Measurements from ENCODE around the gene CDC27.
A peak's percentile ranks its signal among the peaks of the same experiment; 100 is the strongest.
"Not testable (repeated sequence)": the region's sequence is repeated elsewhere in the genome, so short reads cannot be mapped to it uniquely, and the experiment has no call there.

CDC27 gene, protein sequence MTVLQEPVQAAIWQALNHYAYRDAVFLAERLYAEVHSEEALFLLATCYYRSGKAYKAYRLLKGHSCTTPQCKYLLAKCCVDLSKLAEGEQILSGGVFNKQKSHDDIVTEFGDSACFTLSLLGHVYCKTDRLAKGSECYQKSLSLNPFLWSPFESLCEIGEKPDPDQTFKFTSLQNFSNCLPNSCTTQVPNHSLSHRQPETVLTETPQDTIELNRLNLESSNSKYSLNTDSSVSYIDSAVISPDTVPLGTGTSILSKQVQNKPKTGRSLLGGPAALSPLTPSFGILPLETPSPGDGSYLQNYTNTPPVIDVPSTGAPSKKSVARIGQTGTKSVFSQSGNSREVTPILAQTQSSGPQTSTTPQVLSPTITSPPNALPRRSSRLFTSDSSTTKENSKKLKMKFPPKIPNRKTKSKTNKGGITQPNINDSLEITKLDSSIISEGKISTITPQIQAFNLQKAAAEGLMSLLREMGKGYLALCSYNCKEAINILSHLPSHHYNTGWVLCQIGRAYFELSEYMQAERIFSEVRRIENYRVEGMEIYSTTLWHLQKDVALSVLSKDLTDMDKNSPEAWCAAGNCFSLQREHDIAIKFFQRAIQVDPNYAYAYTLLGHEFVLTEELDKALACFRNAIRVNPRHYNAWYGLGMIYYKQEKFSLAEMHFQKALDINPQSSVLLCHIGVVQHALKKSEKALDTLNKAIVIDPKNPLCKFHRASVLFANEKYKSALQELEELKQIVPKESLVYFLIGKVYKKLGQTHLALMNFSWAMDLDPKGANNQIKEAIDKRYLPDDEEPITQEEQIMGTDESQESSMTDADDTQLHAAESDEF

DNA sequence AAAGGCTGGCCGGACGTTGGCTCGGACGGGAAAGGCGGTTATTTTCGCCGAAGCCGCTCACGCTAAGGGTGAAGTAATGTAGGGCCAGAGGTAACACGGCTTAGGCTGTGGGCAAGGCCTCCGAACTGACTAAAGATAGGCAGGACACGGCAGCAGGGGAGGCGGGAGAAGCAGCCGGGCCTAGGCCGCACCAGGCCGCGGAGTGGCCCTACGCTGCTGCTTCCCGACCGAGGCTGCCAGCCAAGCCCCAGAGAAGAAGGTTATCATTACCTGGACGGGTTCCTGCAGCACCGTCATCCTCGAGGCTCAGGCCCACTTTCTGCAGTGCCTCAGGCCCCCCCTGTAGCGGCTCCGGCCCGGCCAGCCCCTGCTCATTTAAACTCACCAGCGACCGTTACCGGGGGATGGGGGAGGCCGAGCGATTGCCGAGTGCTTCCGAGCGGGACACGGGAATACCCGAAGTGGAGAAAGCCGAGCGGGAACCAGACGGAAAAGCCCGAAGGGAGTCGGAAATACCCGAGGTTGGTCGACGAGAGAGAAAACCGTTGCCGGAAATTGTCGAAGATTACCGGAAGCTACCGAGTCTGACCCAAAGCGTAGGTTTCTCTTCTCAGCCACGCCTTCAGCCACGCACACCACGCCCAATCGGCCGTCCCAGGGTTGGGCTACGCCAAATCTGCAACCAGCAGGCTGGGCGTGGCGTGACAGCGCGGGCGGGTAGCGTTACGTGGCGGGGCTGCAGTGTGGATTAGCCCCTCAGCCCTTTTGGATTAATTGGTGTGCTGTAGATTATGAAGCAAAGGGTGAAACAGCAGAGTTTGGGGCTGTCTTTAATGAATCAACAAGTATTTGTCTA, at the start of gene CDC27:
Gene CDC27 (minus strand): TSS at position 420 of the 856 bp plus-strand sequence. CDS start 123 bp downstream, at position 297.
- peak; percentile 99 to 100 for DNase-seq (ENCODE audit: low read depth in 2 of 2)

DNA sequence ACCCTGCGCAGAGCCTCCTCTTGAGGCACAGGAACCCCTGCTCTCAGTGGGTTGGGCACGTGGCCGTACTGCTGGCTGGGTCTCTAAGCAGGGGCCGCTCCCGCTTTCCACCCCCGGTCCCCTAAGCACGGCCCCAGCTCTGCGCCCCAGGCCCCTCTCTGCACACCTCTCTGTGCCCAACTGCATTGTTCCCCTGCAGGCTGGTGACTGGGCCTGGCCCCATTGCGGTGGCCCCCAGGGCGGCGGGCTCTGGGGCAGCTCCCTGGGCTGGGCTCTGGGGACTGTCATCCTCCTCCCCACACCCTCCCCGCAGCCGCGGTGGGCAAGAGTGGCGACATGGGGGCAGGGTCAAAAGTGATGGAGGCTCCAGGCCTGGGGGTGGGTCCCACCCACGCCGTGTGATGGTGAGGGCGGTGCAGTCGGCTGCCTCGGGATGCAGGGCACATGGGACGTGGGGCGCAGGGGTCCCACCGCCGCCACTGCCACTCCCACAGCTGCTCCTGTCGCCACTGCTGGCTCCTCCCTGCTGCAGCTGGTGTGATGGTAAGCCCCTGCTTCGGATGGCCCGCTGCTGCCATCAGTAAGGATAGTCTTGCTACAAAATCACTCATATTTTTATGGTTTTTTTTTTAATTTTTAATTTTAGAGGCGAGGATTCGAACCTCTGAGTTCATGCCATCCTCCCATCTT, 49.4 kb upstream of the CDC27 start:
- DNase-seq (ENCODE audit: low read depth in 2 of 2), result no peak

DNA sequence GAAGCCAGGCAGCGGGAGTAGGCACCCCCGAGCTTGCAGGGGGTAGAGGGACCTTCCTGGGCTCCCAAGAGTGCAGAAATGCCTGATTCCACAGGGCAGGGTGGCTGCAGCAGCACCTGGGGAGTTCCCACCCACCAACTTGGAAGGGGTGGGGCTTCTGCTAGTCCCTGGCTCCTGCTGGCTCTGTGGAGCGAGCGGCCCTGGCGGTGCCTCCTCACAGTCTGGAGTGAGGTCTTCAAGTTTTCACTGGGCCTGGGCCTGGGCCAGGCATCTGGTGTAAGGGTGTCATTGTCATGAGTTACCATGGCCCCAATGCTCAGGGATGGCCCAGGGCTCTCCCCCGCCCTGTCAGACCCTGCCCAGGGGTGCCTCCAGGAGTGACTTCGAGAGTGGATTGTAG, 48.7 kb upstream of the CDC27 start:
- no peak for DNase-seq (ENCODE audit: low read depth in 2 of 2)

DNA sequence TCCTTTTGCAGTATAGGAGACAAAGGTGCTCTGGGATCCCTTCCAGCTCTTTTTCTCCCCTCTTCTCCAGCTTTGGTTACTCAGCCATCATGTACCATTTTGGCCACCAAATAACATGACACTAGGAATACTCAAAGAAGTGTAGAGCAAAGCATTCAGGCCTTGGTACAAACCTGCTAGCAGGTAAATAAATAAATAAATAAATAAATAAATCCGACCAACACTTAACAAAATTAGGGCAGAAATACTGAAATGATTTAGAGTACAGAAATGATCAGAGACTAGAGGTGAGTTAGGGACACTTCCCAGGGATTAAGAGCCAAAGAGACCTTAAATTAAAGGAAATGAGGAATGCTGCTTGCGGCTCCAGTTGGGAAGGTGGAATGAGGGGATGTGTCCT, 46.8 kb upstream of the CDC27 start:
- no peak for DNase-seq (ENCODE audit: low read depth in 2 of 2)

DNA sequence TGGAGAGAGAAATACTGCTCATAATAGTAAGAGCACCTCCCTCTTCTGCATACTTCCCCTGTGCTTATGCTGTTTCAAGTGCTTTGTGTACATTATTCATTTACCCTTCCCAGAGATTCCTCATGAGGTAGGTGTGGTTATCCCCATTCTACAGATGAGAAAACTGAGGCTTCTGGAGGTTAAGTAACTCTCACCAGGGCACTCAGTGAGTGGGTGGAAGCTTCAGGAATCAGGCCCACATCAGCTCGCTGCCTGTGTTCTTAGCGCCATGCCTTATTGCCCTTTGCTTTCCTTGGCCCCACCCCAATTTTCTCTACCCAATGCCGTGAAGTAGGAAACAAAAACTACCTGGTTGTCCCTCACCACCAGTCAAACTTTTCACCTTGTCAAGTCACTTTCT, 46.4 kb upstream of the CDC27 start:
- no peak for DNase-seq (ENCODE audit: low read depth in 2 of 2)

DNA sequence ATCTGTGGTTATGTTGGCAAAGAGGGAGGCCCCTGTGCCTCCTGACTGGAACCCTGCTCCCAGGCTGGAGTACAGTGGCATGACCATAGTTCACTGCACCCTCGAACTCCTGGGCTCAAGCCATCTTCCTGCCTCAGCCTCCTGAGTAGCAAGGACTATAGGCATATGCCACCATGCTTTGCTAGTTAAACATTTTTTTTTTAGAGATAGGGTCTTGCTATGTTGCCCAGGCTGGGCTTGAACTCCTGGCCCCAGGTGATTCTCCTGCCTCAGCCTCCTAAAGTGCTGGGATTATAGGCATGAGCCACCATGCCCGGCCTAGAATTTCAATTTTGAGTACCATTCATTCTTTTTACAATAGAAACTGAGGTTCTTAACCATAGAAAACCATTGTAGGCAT, 43.4 kb upstream of the CDC27 start:
- no peak for DNase-seq (ENCODE audit: low read depth in 2 of 2)

DNA sequence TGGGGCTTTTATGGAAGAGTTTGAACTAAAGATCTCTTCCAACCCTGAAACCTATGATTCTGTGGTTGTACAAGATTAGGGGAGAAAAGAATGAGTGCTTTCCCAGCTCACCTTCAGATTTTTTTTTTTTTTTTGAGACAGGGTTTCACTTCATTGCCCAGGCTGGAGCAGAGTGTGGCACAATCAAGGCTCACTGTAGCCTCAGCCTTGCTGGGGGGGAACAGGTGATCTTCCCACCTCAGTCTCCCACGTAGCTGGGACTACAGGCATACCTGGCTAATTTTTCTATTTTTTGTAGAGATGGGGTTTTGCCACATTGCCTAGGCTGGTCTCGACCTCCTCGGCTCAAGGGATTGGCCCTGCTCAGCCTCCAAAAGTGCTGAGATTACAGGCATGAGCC, 42.8 kb upstream of the CDC27 start:
- DNase-seq (ENCODE audit: low read depth in 2 of 2), result no peak

DNA sequence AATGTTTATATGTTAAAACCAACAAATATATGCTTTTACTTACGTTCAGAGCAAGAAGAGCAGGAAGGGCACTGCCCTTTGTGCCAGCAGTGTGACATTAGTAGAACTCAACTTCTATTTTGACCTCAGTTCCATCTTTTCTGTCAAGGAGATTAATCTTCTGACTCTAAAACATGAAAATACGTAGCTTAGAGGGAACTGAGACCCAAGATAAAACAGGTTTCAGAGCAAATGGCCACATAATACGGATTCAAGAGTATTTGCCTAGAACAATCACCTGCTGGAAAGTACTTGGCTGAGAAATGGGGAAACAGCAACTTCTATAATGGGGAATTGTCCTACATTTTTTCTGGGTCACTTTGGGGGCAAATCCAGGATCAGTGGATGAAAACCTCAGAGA, 42.2 kb upstream of the CDC27 start:
- no peak for DNase-seq (ENCODE audit: low read depth in 2 of 2)

DNA sequence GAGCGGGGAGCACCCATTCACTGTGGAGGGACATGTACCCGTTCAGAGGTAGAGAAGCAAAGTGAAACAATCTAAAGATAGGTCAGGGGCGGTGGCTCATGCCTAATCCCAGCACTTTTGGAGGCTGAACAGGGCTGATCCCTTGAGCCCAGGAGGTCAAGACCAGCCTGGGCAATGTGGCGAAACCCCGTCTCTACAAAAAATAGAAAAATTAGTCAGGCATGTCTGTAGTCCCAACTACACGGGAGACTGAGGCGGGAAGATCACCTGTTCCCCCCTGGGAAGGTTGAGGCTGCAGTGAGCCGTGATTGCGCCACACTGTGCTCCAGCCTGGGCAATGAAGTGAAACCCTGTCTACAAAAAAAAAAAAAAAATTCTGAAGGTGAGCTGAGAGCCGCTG, 41.8 kb upstream of the CDC27 start:
- no peak for DNase-seq (ENCODE audit: low read depth in 2 of 2)

DNA sequence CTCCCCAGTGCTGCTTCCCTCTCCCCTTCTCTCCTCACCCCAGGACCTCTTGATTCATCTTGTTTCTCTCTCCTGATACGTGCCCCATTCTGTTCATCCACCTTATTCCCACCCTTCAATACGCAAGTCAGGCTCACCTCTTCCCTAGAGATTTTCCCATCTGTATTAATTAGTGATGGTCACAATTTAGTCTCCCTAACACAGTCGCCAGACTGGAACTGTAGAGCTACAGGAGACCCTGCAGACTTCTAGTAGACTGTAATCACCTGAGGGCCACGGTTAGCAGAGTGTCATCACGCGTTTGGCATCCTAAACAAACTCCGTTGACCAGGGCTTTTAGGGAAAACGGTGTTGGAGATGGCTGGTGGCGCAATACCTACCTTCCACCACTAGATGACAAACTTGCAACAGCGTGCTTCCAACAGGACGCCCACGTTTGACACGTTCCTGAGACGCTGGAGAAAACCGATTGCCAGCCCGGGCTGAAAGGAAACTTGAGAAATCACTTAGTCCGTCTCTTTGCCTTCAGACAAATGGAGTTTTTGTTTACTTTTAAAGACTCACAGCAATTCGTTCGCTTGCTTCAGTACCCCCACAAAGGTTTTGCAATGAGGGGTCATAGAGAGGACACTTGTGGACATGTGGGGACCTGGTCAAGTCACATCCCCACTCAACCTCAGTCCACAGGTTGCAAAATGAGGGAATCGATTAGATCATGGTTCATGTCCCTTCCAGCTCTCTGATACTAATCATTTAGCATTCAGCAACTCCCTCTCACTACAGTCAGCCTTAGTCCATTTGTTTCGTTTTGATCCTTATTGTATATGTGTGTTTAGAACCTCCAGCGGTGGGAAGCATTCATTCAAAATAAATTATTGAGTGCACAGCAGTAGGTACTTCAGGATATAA, 40.7 kb upstream of the CDC27 start:
- peak; percentile 31 to 50 for DNase-seq (ENCODE audit: low read depth in 2 of 2)

DNA sequence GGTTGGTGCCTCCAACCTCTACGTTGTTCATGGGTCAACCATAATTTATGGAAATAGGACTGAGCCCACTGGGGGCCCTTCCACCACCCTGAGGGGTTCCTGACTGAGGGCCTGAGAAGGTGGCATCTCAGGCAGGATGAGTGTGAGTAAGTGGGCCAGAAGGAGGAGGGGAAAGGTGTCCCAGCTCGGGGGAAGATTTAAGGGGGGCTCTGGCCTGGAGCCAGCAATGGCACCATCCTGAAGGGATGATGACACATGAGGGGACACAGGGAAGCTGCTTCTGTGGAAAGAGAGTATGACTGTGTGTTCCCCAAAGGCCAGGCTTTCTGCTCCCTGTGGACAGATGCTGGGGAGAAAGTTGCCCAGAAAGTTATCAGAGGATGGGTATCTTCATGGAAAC, 38.8 kb upstream of the CDC27 start:
- DNase-seq (ENCODE audit: low read depth in 2 of 2), result no peak

DNA sequence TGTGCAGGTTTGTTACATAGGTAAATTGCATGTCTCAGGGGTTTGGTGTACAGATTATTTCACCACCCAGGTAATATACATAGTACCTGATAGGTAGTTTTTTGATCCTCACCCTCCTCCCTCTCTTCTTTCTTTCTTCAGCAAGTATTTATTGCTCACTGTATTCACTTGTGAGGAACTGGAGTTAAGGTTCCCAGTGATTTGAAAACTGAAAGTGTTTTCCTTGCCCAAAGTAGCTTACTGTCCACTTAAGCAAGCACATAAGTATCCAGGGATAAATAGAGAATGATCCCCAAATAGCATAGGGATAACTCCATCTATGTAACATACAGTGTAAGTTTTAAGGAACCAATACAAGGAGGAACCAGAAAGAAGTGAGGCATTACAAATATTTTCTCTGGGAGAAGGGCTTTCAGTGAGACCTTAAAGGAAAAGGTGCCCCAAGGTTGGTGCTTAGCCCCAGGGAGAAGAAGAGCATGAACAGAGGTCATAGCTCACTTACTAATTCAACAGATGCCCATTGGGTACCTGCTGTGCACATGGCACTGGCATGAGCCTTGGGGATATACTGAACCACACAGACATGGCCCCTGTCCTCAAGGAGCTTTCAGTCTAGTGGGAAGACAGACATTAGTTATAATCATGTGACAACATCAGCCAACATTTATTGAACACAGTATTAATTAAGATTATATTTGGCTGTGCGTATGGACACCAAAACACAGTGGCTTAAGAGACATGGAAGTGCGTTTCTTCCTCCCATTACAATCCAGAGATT, 37.0 kb upstream of the CDC27 start:
- no peak for DNase-seq (ENCODE audit: low read depth in 2 of 2)

DNA sequence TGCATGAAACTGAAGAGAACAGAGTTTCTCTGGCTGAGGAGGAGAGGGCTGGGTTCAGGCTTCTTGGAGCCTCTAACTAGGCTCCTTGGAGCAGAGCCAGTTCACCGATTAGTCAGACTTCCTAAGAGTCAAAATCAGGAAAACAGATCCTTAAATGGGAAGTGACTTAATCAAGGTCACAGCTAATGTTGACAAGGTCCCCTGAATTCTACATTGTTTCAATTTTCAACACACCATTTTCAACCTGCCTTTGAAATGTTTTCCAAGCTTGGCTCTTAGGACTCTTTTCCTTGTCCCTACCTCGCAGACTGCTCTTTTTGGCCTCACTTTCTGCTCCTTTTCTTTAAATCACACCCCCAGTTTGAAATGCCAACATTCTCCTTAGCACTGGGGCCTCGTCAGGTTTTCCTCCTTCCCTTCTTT, 36.4 kb upstream of the CDC27 start:
- DNase-seq (ENCODE audit: low read depth in 2 of 2), result no peak

DNA sequence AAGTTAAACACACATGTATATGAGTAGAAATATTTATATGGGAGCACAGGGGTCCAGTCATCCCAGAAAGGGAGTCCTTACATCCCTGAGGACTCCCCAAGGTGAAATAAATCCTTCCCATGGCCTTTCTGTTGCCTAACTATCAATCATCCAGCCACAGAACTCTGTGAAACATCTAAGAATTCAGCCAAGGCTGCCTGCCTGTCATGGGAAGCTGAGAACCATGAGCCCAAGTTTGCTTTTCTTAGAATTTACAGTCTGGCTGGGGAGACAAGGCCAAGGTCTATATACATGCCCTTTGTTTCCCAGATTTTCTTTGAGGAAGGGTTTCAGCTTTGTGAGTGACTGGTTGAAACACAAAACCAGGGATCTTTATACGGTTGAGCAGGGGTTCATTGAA, 35.9 kb upstream of the CDC27 start:
- DNase-seq (ENCODE audit: low read depth in 2 of 2), result no peak

DNA sequence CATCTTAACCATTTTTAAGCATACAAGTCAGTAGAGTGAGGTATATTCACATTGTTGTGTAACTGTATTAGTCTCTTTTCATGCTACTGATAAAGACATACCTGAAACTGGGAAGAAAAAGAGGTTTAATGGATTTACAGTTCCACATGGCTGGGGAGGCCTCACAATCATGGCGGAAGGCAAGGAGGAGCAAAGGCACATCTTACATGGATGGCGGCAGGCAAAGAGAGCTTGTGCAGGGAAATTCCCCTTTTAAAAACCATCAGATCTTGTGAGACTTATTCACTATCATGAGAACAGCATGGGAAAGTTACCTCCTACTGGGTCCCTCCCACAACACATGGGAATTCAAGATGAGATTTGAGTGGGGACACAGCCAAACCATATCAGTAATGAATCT, 35.0 kb upstream of the CDC27 start:
- DNase-seq (ENCODE audit: low read depth in 2 of 2), result not testable (repeated sequence)

DNA sequence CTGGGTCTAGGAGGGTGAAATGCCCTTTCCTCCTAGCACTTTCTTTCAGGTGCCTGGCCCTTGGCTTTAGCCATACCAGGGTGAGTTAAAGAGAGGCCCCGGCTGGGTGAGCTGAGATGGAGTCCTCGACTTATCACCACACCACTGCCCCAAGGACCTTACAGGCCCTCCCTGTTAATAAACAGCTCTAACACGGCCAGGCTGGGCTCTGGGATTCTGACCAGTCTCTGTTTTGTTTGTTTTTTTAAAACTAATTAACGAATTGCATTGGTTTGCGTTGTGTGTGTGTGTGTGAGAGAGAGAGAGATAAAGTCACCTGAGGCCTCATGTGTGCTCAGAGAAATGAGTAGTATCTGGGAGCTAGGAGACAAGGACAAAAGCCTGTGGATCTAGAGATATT, 34.4 kb upstream of the CDC27 start:
- no peak for DNase-seq (ENCODE audit: low read depth in 2 of 2)

DNA sequence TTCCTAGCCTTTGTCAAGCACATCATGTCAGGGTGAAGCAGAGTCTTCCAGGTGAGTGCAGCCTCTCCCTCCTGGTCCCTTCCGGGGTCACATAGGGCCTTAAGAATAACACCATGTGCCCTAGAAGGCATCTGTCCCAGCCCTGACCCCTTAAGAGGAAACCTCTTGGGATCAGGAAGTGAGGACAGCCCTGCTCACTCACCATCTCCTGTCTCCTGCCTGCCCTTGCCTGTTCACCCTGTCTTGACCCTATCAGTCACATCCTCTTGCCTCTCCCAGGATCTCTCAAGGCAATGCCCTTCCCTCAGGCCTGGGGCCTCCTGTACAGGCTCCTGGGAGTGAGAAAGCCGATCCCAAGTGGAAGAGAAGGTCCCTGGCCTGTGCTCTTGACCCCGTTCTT, 33.9 kb upstream of the CDC27 start:
- DNase-seq (ENCODE audit: low read depth in 2 of 2), result no peak

DNA sequence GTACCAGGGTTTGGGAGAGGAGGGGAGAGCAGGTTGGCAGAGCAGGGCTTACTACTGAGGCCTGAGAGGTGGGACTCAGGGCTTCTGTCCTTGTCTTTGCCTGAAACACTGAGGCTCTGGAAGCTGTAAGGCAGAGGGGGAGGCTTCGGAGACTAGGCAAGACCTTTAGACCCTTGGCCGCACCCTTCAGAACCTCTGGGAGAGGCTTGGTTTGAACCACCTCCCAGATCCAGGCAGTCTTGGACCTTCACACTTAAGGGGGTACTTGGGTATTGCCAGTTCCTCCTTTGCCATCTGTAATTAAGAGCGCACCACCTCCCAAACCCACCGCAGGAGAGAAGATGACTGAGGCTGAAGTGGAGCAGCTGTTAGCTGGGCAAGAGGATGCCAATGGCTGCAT, 33.0 kb upstream of the CDC27 start:
- DNase-seq (ENCODE audit: low read depth in 2 of 2), result no peak

DNA sequence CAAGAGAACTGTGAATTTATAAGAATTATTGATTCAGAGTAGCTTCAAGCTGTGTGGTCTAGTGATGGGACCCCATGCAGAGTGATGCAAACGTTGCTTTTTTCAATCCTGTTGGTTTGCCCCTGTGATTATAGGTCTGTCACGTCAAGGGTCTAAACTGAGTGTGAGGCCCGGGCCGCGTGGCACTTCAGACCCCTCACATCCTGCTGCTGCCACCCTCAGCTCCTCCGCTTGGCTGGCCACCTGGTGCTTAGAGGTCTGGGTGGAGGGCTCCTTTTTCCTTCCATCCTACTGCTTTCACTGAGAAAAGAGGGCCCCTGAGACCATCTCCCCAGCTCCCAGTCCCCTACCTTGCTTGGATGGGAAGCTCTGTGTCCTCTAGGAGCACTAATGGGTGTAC, 32.1 kb upstream of the CDC27 start:
- no peak for DNase-seq (ENCODE audit: low read depth in 2 of 2)

DNA sequence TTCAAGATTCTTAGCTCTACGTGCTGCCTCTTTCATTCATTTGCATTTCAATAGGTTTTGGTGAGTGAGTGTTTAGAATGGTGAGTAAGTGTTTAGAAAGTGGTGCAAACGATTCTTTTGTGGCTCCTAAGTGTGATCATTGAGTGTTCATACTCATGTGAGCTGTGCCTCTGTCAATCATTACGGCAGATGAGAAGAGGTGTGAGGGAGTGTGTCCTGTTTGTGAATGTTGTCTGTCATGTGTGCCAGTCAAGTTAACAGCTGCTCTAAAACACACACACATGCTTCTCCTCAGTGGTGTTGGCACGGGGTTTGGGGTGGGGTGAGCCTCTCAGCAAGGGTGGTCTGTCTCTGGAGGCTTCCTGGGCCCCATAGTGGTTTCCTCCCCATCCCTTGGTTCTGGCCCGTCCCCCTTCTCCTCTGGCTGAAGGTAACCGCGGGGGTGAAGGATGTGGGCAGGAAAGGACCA, 31.5 kb upstream of the CDC27 start:
- DNase-seq (ENCODE audit: low read depth in 2 of 2), result no peak
